ENCODE measurements around the gene PPP2R5A.
"Not testable (repeated sequence)": the region's sequence is repeated elsewhere in the genome, so short reads cannot be mapped to it uniquely, and the experiment has no call there.

PPP2R5A gene

DNA sequence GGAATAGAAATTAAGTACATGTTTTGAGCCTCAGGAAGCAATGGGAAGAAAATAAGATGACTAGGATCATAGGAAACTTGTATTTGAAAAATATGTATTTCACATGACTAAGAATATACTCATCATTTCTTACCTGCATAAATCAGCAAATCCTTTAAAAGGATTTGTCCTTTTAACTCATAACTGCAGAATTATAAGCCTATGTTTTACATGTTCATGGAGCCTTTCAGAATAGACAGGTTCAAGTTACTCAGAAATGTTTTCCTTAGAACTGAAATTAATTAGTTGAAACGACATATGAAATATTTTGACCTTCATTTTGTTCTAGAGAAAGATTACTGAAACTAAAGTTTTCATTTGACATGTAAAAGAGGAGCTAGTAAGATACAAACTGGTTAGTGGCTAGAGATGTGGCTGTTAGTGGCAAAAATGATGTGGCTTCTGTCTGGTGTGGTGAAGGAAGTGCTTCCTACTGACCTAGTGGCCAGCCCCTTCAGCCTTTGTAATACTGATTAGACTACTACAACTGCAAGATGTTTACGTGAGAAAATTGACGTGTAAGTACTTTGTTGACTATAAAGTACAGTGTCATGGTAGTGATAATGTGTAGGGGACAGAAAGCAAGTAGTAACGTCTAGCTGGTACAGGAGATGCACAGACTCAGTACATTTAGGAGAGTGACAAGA, 74.7 kb downstream of the PPP2R5A start:
- no peak for DNase-seq

GRCh38 chr1:212364985-212365384, 79.8 kb downstream of the PPP2R5A start:
- DNase-seq = no peak

DNA sequence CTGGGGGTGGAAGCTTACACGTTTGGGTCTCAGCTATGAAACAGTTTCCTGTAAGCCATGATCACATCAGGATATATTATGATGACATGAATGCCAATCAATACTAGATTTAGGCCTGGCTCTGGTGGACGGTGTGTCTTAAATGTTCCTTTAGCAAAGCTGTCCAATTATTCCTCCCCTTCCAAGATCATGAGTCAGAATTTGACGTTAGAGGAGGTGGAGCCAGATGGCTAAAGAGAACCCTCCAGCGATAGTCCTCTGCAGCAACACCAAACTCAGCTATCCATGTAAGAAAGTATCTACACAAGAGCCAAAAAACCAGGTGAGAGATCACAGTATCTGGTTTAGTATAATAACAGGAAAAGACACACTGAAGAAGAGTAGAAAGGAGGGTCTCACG, 81.7 kb downstream of the PPP2R5A start:
- DNase-seq = no peak

GRCh38 chr1:212367474-212368072, 82.4 kb downstream of the PPP2R5A start:
- DNase-seq = no peak

- DNase-seq = peak; percentile 21
Observed at GRCh38 chr1:212368073-212368484, 82.9 kb downstream of the PPP2R5A start.

GRCh38 chr1:212375986-212376385, 90.8 kb downstream of the PPP2R5A start:
- DNase-seq = no peak

- no peak for DNase-seq
Observed at GRCh38 chr1:212377644-212378043, 92.4 kb downstream of the PPP2R5A start.

- no peak for DNase-seq
Observed at GRCh38 chr1:212379366-212379765, 94.2 kb downstream of the PPP2R5A start.

DNA sequence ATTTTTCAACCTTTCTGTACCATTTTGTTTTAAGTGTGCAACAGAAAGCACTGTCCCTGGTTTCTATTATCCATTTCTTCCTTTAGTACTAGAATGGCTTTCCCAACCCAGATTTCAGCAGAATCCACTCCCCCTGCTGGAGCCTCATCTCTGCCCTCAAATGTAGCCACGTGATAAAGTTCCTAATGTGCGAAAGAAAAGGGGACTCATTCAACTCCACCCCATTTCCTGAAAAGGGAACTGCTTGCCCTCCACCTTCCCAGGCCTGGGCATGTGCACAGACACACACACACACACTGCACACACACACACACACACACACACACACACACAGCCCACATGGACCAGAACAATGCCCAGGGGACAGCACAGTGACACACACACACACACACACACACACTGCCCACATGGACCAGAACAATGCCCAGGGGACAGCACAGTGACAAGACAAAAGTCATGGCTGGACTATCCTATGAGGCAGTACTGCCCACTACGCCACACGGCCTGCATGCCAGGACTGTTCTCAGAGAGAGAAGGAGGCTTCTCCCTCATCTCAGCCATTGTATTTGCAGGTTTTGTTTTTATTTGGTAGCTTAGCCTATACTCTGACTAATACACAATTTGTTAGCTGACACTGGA, 96.3 kb downstream of the PPP2R5A start:
- DNase-seq = no peak

GRCh38 chr1:212386029-212386428, 100.8 kb downstream of the PPP2R5A start:
- DNase-seq = no peak

- no peak for DNase-seq
Observed at GRCh38 chr1:212388985-212389716, 103.9 kb downstream of the PPP2R5A start.

- DNase-seq = not testable (repeated sequence)
Observed at GRCh38 chr1:212395678-212396437, 110.6 kb downstream of the PPP2R5A start.

DNA sequence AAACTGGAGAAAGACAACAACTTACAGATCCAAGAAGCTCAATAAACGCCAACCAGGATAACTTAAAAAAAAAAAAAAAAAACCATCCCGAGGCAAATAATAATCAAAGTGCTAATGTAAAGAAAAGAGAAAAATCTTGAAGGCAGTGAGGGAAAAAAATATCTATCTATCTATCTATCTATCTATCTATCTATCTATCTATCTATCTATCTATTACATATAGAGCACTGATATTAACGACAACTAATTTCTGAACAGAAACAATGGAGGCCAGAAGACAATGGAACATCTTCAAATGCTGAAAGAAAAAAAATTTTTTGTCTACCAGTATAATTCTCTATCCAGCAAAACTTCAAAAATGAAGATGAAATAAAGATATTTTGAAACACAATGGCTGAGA, 111.4 kb downstream of the PPP2R5A start:
- no peak for DNase-seq

GRCh38 chr1:212397171-212397570, 112.0 kb downstream of the PPP2R5A start:
- no peak for DNase-seq

DNA sequence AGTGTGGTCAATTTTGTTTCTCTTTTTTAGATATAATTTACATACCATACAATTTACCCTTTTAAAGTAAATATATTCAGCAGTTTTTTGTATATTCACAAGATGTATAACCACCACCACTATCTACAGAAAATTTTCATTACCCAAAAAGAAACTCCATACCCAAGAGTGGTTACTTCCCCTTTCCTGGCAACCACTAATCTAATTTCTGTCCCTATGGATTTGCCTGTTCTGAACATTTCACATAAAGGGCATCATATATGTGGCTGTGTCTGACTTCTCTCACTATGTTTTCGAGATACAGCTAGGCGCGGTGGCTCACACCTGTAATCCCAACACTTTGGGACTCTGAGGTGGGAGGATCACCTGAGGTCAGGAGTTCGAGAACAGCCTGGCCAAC, 115.8 kb downstream of the PPP2R5A start:
- DNase-seq = no peak

DNA sequence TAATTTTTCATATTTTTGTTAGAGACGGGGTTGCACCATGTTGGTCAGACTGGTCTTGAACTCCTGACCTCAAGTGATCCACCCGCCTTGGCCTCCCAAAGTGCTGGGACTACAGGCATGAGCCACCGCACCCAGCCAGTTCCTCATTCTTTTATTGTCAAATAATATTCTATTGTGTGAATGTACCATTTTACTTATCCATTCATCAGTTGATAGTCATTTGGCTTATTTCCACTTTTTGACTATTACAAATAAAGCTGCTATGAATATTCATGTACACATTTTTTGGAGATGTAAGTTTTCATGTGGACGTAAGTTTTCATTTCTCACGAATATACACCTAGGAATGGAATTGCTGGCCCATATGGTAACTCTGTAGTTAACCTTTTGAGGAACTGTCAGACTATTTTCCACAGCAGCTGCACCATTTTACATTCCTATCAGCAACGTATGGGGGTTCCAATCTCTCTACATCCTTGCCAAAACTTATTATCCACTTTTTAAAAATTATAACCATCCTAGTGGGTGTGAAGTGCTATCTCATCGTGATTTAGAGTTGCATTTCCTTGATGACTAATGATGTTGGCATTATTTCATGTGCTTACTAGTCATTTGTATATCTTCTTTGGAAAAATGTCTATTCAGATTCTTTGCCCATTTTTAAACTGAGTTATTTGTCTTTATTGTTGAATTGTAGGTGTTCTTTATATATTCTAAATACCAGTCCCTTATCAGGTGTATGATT, 116.8 kb downstream of the PPP2R5A start:
- no peak for DNase-seq

- DNase-seq = no peak
Observed at GRCh38 chr1:212402666-212403321, 117.6 kb downstream of the PPP2R5A start.

GRCh38 chr1:212410231-212410820, 125.1 kb downstream of the PPP2R5A start:
- no peak for DNase-seq
